HCT116 (cell line): ENCODE data around the gene TRDN. TPM values are rescaled to one million over a fixed set of nuclear protein-coding genes. Genes with fewer than 3 reads are reported as not detected.

Experiments used
- ATAC-seq: fragments of 200-7000 bp; cut with Tn5 transposase; 2 replicates; pipeline ENCODE4 v1.9.1; 2020; ENCODE audit warnings: mild to moderate bottlenecking, moderate library complexity
- BruUV-seq: library from RNA; stranded (reverse); fragments of 400-500 nt; replicated peaks from 2 replicates; lab custom pipeline; 2021; lab: Mats Ljungman, UMichigan
- CTCF ChIA-PET: fragments of 300-600 bp; sonication (Branson Sonifier 250); formaldehyde crosslinking; loops from one replicate; lab custom pipeline; 2021; ENCODE audit warnings: antibody characterized with exemption; lab: Charles Lee
- POLR2A ChIA-PET: fragments of 300-600, 350-600 bp; sonication (Branson Sonifier 250); formaldehyde crosslinking; loops from one replicate; lab custom pipeline; 2021; ENCODE audit warnings: antibody characterized with exemption; lab: Charles Lee
- RAD21 ChIA-PET, 2 experiments: fragments of 300-600 bp; sonication (Branson Sonifier 250); formaldehyde crosslinking; loops; one replicate each; lab custom pipeline; 2023; ENCODE audit warnings: low total read pairs in 2 of 2; ENCODE audit not compliant: uncharacterized antibody in 2 of 2, unreplicated experiment in 2 of 2, low non-redundant PET in 1 of 2; lab: Charles Lee
- DNase-seq: peaks from one replicate; pipeline ENCODE4 v3.0.0-alpha.2; 2010; ENCODE audit warnings: low read depth, low spot score
- H2AFZ ChIP-seq: fragments of 200-600 bp; shearing (Covaris generic), sonication (generic); 2 replicates; pipeline ENCODE4 v1.6.1; 2017; ENCODE audit warnings: low read depth, mixed run types, mixed read lengths, antibody characterized with exemption, low read length; ENCODE audit not compliant: poor library complexity, severe bottlenecking
- H3K27ac ChIP-seq: 2 replicates; pipeline ENCODE4 v1.5.1; 2012; ENCODE audit warnings: low read depth, low read length
- H3K27me3 ChIP-seq: fragments of 200-600 bp; sonication (generic); 2 replicates; pipeline ENCODE4 v1.6.1; 2016; ENCODE audit warnings: mixed run types, low read length, mixed read lengths; ENCODE audit not compliant: insufficient read depth
- H3K36me3 ChIP-seq, 2 experiments: fragments of 200-500 bp in 1 of 2; fragments of 200-600 bp in 1 of 2; sonication (Bioruptor generic) in 1 of 2; sonication (generic) in 1 of 2; 2 replicates each; pipeline versions ENCODE4 v1.5.1 to v1.6.1; 2014 to 2016; ENCODE audit warnings: low read length in 2 of 2, inconsistent platforms in 1 of 2, mixed read lengths in 1 of 2, mixed run types in 1 of 2; ENCODE audit not compliant: insufficient read depth in 2 of 2, control insufficient read depth in 1 of 2
- H3K4me1 ChIP-seq, 2 experiments: fragments of 200-600 bp in 1 of 2; sonication (generic) in 1 of 2; 2 replicates each; pipeline versions ENCODE4 v1.5.1 to v1.6.1; 2012 to 2017; ENCODE audit warnings: low read length in 2 of 2, inconsistent platforms in 1 of 2, mild to moderate bottlenecking in 1 of 2, mixed read lengths in 1 of 2, mixed run types in 1 of 2, moderate library complexity in 1 of 2; ENCODE audit not compliant: insufficient read depth in 2 of 2, control insufficient read depth in 1 of 2
- H3K4me2 ChIP-seq: fragments of 200-600 bp; sonication (generic); 2 replicates; pipeline ENCODE4 v1.6.1; 2017; ENCODE audit warnings: mixed run types, low read length, mixed read lengths
- H3K4me3 ChIP-seq, 2 experiments: fragments of 200-600 bp in 1 of 2; sonication (generic) in 1 of 2; replicated peaks in 1 of 2; 2 replicates each; pipeline ENCODE4 v1.5.1; 2011 to 2016; ENCODE audit warnings: low read length in 2 of 2, control low read depth in 1 of 2, low read depth in 1 of 2, mild to moderate bottlenecking in 1 of 2, mixed read lengths in 1 of 2, mixed run types in 1 of 2
- H3K79me2 ChIP-seq: fragments of 200-600 bp; sonication (generic); 2 replicates; pipeline ENCODE4 v1.6.1; 2017; ENCODE audit warnings: mild to moderate bottlenecking, mixed run types, low read length, moderate library complexity, mixed read lengths; ENCODE audit not compliant: insufficient read depth
- H3K9ac ChIP-seq: fragments of 200-600 bp; sonication (generic); 2 replicates; pipeline ENCODE4 v1.6.1; 2016; ENCODE audit warnings: low read length, mixed read lengths
- H3K9me2 ChIP-seq: fragments of 200-600 bp; sonication (generic), shearing (Covaris generic); 2 replicates; pipeline ENCODE4 v1.6.1; 2017; ENCODE audit warnings: mixed run types, mild to moderate bottlenecking, moderate library complexity; ENCODE audit not compliant: insufficient read depth
- H3K9me3 ChIP-seq, 2 experiments: fragments of 200-500 bp in 1 of 2; fragments of 200-600 bp in 1 of 2; sonication (Bioruptor generic) in 1 of 2; sonication (generic) in 1 of 2; 2 replicates each; pipeline ENCODE4 v1.6.1; 2014 to 2017; ENCODE audit warnings: low read length in 2 of 2, mixed read lengths in 2 of 2, inconsistent platforms in 1 of 2, low read depth in 1 of 2, mild to moderate bottlenecking in 1 of 2, mixed run types in 1 of 2, moderate library complexity in 1 of 2; ENCODE audit not compliant: control insufficient read depth in 1 of 2, insufficient read depth in 1 of 2
- H4K20me1 ChIP-seq: fragments of 200-600 bp; sonication (generic), shearing (Covaris generic); 2 replicates; pipeline ENCODE4 v1.6.1; 2017; ENCODE audit warnings: mixed run types, mild to moderate bottlenecking, moderate library complexity; ENCODE audit not compliant: insufficient read depth
- CEBPB ChIP-seq: IDR thresholded peaks from 2 replicates; pipeline ENCODE4 v1.6.1; 2012; ENCODE audit warnings: low read depth
- ELF1 ChIP-seq: IDR thresholded peaks from 2 replicates; pipeline ENCODE4 v1.6.1; 2012; ENCODE audit warnings: low read depth, borderline replicate concordance
- EZH2phosphoT487 ChIP-seq: fragments of 200-600 bp; IDR thresholded peaks from 2 replicates; pipeline ENCODE4 v1.6.1; 2018; ENCODE audit warnings: antibody characterized with exemption, borderline replicate concordance
- RAD21 ChIP-seq: IDR thresholded peaks from 2 replicates; pipeline ENCODE4 v1.6.1; 2012; ENCODE audit warnings: low read depth, mild to moderate bottlenecking
- SIN3A ChIP-seq: IDR thresholded peaks from 2 replicates; pipeline ENCODE4 v1.6.1; 2012; ENCODE audit warnings: low read depth
- intact Hi-C: fragments of 100-400 bp; cut with micrococcal nuclease; formaldehyde crosslinking; loops from 2 replicates; pipeline ENCODE4 v1.10.0; 2022
- total RNA-seq: library from RNA; stranded (reverse); gene quantifications from one replicate; pipeline ENCODE4 v1.2.1, GENCODE V29; 2021; ENCODE audit not compliant: unreplicated experiment
- TF ChIP-seq, protein P1 (sequence below), 3 experiments: fragments of 200-600 bp in 1 of 3; sonication (generic) in 1 of 3; IDR thresholded peaks in 2 of 3; conservative IDR thresholded peaks in 1 of 3; 2 replicates each; pipeline ENCODE4 v1.5.1; 2012 to 2017; ENCODE audit warnings: low read depth in 2 of 3, low read length in 2 of 3, antibody characterized with exemption in 1 of 3, borderline replicate concordance in 1 of 3, control low read depth in 1 of 3, mild to moderate bottlenecking in 1 of 3, mixed read lengths in 1 of 3, mixed run types in 1 of 3, moderate library complexity in 1 of 3; ENCODE audit not compliant: insufficient read depth in 1 of 3

TRDN gene
- total RNA-seq, 1 experiment from 2014 or later: not detected

DNA sequence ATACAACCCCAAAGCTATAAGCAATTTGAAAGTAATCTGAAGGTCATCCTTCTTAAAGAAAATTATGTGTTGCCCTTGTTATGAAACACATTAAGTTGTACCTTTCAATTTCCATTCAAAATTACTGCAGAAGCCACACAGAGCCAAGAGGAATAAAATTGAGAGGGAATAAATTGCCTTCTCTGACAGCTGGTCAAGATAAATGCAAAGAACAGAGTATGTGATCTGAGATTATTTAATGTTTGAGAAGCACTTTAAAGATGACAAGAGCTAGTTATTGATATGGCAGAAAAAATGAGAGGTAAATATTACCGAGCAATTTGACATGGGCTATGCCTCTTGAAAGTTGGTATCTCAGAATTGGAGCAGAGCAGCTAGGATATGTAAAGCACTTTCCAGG, 61.6 kb downstream of the TRDN start:
- no peaks in the 10 kb centered on the region for H4K20me1 ChIP-seq
- H3K9me2 ChIP-seq: no peaks in the 10 kb centered on the region
- H3K79me2 ChIP-seq: no peaks in the 10 kb centered on the region
- H2AFZ ChIP-seq: no peak overlapping the region
- ChIA-PET RAD21 (no interaction called here), CTCF (no interaction called here), POLR2A (no interaction called here)
- no peaks in the 10 kb centered on the region for H3K4me1 ChIP-seq
- BruUV-seq: no TSS peak
- ATAC-seq (no peak), DNase-seq (no peak)
- H3K4me3 ChIP-seq: no peak overlapping the region
- no peak overlapping the region for H3K9ac ChIP-seq
- H3K4me2 ChIP-seq: no peak overlapping the region
- H3K9me3 ChIP-seq: no peaks in the 10 kb centered on the region
- H3K27ac ChIP-seq: no peak overlapping the region
- intact Hi-C loops: no loop called here
- TF ChIP-seq ELF1 (no peak), EZH2phosphoT487 (no peak), CEBPB (no peak), RAD21 (no peak)
- TF ChIP-seq, protein P1, sequence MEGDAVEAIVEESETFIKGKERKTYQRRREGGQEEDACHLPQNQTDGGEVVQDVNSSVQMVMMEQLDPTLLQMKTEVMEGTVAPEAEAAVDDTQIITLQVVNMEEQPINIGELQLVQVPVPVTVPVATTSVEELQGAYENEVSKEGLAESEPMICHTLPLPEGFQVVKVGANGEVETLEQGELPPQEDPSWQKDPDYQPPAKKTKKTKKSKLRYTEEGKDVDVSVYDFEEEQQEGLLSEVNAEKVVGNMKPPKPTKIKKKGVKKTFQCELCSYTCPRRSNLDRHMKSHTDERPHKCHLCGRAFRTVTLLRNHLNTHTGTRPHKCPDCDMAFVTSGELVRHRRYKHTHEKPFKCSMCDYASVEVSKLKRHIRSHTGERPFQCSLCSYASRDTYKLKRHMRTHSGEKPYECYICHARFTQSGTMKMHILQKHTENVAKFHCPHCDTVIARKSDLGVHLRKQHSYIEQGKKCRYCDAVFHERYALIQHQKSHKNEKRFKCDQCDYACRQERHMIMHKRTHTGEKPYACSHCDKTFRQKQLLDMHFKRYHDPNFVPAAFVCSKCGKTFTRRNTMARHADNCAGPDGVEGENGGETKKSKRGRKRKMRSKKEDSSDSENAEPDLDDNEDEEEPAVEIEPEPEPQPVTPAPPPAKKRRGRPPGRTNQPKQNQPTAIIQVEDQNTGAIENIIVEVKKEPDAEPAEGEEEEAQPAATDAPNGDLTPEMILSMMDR (IDR thresholded peaks at IDR 0.05 in 2 of 3, conservative IDR thresholded peaks at IDR 0.05 in 1 of 3; ENCODE audit: borderline replicate concordance in 1 of 3, insufficient read depth in 1 of 3, low read depth in 2 of 3, low read length in 2 of 3): no peak
- H3K27me3 ChIP-seq: peaks cover 3% of the 10 kb centered on the region; the same call in 1 of the 2 replicates
- no peaks in the 10 kb centered on the region for H3K36me3 ChIP-seq

DNA sequence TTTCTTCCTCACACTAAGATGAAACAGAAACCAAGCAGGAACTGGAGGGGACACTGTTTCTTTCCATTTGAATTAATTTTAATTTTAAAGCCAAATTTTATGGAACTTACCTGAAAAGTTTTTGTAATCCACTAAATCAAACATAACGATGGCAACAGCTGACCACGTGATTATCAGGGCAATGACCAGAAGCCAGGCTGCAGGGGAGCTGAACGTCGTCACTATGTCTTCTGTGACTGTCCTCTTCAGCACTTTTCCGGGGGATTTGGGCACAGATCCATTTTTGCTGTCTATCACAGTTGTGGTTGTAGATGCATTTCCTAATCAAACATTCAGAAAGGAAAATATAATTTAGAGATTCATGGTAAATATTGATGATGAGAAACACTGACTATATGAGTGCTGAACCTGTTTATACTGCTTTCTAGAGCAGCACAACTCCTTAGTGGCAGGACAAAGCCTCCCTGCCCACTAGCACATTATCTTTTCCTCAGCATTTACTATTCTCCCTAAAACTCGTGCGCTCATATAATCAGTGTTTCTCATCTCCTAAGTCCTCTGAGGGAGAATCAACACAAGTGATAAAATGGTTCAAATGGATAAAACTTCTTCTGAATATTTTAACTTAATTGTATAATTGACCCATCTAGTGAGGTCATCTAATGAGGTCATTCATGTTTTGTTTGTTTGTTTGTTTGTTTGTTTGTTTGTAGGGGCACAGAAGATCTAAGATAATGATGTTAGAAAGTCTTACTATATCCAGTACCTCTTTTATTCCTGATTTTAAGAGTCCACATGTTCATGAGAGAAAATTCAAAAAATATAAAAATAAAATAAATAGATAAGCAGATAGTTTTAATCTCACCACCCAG, 65.7 kb downstream of the TRDN start:
- Histone ChIP-seq H3K9me3 (no peaks in the 10 kb centered on the region), H4K20me1 (no peaks in the 10 kb centered on the region), H2AFZ (no peak overlapping the region), H3K9me2 (no peaks in the 10 kb centered on the region), H3K27me3 (peaks cover 3% of the 10 kb centered on the region; the same call in 1 of the 2 replicates), H3K4me3 (no peak overlapping the region), H3K4me1 (no peaks in the 10 kb centered on the region), H3K36me3 (no peaks in the 10 kb centered on the region), H3K27ac (no peak overlapping the region), H3K9ac (no peak overlapping the region), H3K79me2 (no peaks in the 10 kb centered on the region), H3K4me2 (no peak overlapping the region)
- intact Hi-C loops: no loop called here
- ChIA-PET RAD21 (no interaction called here), POLR2A (no interaction called here), CTCF (no interaction called here)
- TF ChIP-seq SIN3A: no peak
- no TSS peak for BruUV-seq
- no peak for ATAC-seq
- no peak for DNase-seq
